ENCODE results near the gene ZMIZ1.

- TF ChIP-seq CTCF (IDR thresholded peaks at IDR 0.05) (no peak), POLR2A (IDR thresholded peaks at IDR 0.05) (no peak)
These were observed 19.4 kb downstream of the ZMIZ1 start for GRCh38 chr10:79088176-79088575.

All from lower leg skin (tissue), 3 donors.